DND-41 (cell line): Measurements from ENCODE around the gene MSRB3.

Source experiments
- CTCF ChIP-seq: IDR thresholded peaks from 2 replicates; pipeline ENCODE4 v1.5.1; 2012; ENCODE audit warnings: borderline replicate concordance, low read length, moderate library complexity, mild to moderate bottlenecking; ENCODE audit not compliant: poor library complexity, severe bottlenecking; ENCODE audit errors: extremely low read depth
- EZH2 ChIP-seq: IDR thresholded peaks from 3 replicates; pipeline ENCODE4 v1.6.1; 2012; ENCODE audit warnings: borderline replicate concordance, low read depth, mild to moderate bottlenecking, moderate library complexity, low read length, inconsistent platforms; ENCODE audit not compliant: severe bottlenecking

- TF ChIP-seq CTCF (no peak), EZH2 (no peak)
Observed at GRCh38 chr12:65430006-65430405, 151.5 kb downstream of the MSRB3 start.
